ENCODE results near the gene EFNA3.

Gene EFNA3

GRCh38 chr1:155070158-155070621 lies 8.4 kb upstream of the EFNA3 start:
- DNase-seq: no peak

GRCh38 chr1:155070721-155071569 lies 7.7 kb upstream of the EFNA3 start:
- DNase-seq: peak; percentile 75 to 80

- DNase-seq: no peak
Observed at GRCh38 chr1:155071701-155072100, 6.9 kb upstream of the EFNA3 start.

- no peak for DNase-seq
Observed at GRCh38 chr1:155072531-155073289, 5.9 kb upstream of the EFNA3 start.

- DNase-seq: no peak
Observed at GRCh38 chr1:155073377-155074242, 5.0 kb upstream of the EFNA3 start.

GRCh38 chr1:155075535-155075934 lies 3.1 kb upstream of the EFNA3 start:
- no peak for DNase-seq

- no peak for DNase-seq
Observed at GRCh38 chr1:155076371-155076770, 2.3 kb upstream of the EFNA3 start.

- no peak for DNase-seq
Observed at GRCh38 chr1:155077346-155077745, 1.3 kb upstream of the EFNA3 start.

- no peak for DNase-seq
Observed at GRCh38 chr1:155077758-155078445, 735 bp upstream of the EFNA3 start.

- DNase-seq: no peak
Observed at GRCh38 chr1:155079210-155079486, 511 bp downstream of the EFNA3 start.

GRCh38 chr1:155079487-155080311 lies 1.1 kb downstream of the EFNA3 start:
- no peak for DNase-seq

GRCh38 chr1:155080312-155081228 lies 1.9 kb downstream of the EFNA3 start:
- DNase-seq: peak in 1 of 2 donors; percentile 49

- no peak for DNase-seq
Observed at GRCh38 chr1:155081472-155082300, 3.0 kb downstream of the EFNA3 start.

- peak in 1 of 2 donors; percentile 48 for DNase-seq
Observed at GRCh38 chr1:155082301-155083051, 3.8 kb downstream of the EFNA3 start.

- DNase-seq: no peak
Observed at GRCh38 chr1:155083052-155083541, 4.5 kb downstream of the EFNA3 start.

- DNase-seq: no peak
Observed at GRCh38 chr1:155083865-155084721, 5.5 kb downstream of the EFNA3 start.

- DNase-seq: peak; percentile 91 to 95
Observed at GRCh38 chr1:155084722-155085503, 6.3 kb downstream of the EFNA3 start.
